T-helper 2 cell (primary cell): ENCODE data around the gene SYCN.

Experiments
- DNase-seq, 5 experiments: peaks; one replicate each; pipeline versions ENCODE4 v3.0.0 to v3.0.0-alpha.2; 2012 to 2022

SYCN gene

DNA sequence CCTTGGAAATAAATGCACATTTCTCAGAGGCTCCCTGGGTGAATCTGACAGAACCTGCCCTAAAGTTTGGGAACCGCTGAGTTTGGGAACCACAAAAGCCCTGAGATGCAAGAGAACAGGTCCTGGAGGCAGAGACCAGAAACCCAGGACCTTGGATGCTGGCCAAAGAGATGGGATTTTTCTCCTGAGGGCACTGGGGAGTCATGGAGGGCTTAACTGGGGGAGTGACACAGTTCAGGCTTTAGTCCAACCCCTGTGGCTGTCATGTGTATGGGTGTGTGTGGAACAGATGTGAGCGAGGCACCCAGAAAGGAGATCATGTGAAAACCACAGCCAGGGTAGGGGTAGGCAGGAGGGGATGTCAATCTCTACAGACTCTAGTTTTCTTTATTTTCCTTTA is 11.2 kb downstream of the SYCN start:
- no peak for DNase-seq

GRCh38 chr19:39190768-39191167 is 13.3 kb downstream of the SYCN start:
- no peak for DNase-seq

GRCh38 chr19:39188960-39189359 is 15.1 kb downstream of the SYCN start:
- DNase-seq, result no peak

DNA sequence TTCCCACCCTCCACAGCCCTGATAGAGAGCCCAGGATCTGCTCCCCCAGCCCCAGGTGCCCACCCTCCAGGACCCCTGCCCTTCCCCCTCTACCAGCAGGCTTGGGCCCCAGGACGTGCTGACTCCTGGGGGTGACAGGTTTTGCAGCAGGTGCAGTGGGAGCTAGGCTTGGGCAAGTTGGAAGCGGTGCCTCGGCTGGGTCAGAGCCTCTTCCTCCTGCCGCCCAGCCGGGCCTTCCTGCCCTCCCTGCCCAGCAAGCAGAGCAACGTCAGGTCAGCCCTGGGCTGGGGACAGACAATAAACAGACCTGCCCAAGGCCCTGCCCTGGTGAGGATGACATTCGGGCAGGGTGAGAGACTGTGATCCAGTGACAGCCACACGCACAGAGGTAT is 16.5 kb downstream of the SYCN start:
- no peak for DNase-seq

DNA sequence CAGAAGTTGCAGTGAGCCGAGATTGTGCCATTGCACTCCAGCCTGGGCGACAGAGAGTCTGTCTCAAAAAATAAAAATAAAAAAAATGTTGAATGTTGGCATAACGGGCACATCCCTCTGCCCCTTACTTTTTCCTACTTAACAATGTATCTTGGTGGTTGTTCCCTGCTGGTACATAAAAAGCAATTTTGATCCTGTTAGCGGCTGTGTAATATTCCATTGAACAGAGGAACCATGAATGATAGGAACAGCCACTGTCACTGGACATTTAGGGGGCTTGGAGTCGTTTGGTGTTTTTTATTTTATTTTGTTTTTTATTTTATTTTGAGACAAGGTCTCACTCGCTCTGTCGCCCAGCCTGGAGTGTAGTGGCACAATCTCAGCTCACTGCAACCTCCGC is 17.7 kb downstream of the SYCN start:
- no peak for DNase-seq

DNA sequence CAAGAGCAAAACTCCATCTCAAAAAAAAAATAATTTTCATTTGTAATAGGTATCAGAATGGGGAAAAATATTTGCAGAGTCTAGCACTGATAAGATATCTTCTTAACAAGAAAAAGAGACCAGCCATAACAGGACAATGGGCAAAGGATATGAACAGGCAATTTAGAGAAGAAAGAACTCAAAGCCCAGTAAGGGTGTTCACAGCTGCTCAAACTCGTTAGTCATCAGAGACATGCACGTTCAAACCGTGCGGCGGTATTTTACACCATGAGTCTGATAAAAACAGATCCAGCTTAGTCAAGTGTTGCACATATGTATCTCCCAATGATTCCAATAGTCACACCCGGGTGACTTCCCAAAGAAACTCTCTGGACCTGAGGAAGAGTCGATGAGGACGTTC is 21.0 kb downstream of the SYCN start:
- no peak for DNase-seq

GRCh38 chr19:39182174-39182505 is 21.9 kb downstream of the SYCN start:
- DNase-seq, result no peak

GRCh38 chr19:39181500-39182173 is 22.4 kb downstream of the SYCN start:
- DNase-seq, result no peak

- DNase-seq, result no peak
Measured at GRCh38 chr19:39180749-39181148, 23.3 kb downstream of the SYCN start.

DNA sequence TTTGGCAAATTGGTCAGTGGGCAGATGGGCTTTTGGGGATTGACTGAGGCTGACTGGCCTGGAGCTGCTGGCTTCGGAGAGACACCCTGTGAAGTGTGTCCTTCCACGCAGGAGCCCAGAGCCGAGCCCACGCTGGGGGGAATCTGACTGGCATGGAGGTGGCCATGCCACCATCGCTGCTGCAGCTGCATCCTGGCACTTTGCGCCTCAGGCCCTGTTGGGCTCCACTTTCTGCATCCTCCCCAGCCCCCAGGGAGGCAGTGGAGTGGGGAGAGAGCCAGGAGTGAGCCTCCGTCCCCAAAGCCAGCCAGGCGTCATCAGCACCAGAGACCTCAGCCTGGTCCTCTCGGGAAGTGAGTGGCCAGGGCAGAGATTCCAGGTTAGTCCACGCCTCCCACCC is 24.3 kb downstream of the SYCN start:
- DNase-seq, result no peak

DNA sequence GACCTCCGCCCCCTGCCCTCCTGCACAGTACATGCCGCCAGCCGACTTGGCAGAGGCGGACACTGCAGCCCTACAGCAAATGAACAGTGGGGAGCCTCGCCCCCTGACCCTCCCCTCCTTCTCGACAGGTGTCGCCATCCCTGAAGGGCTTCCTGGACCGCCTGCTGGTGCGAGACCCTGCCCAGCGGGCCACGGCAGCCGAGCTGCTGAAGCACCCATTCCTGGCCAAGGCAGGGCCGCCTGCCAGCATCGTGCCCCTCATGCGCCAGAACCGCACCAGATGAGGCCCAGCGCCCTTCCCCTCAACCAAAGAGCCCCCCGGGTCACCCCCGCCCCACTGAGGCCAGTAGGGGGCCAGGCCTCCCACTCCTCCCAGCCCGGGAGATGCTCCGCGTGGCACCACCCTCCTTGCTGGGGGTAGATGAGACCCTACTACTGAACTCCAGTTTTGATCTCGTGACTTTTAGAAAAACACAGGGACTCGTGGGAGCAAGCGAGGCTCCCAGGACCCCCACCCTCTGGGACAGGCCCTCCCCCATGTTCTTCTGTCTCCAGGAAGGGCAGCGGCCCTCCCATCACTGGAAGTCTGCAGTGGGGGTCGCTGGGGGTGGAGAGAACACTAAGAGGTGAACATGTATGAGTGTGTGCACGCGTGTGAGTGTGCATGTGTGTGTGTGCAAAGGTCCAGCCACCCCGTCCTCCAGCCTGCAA is 25.6 kb downstream of the SYCN start:
- no peak for DNase-seq

DNA sequence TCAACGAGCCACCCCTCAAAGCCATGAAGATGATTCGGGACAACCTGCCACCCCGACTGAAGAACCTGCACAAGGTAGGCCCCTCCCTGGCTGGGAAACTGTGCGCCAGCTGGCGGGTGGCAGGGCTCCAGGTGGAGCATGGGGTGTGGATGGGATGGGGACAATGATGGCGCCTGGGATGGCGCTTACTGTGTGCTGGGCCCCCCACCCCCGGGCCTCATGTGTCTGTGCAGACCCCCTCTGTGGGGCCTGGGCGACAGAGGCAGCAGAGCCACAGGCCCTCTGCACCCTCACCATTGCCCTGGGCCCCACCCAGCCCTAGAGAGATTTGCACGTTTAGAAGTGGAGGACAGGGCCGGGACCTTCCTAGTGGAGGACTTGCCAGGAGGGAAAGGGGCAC is 26.3 kb downstream of the SYCN start:
- no peak for DNase-seq

DNA sequence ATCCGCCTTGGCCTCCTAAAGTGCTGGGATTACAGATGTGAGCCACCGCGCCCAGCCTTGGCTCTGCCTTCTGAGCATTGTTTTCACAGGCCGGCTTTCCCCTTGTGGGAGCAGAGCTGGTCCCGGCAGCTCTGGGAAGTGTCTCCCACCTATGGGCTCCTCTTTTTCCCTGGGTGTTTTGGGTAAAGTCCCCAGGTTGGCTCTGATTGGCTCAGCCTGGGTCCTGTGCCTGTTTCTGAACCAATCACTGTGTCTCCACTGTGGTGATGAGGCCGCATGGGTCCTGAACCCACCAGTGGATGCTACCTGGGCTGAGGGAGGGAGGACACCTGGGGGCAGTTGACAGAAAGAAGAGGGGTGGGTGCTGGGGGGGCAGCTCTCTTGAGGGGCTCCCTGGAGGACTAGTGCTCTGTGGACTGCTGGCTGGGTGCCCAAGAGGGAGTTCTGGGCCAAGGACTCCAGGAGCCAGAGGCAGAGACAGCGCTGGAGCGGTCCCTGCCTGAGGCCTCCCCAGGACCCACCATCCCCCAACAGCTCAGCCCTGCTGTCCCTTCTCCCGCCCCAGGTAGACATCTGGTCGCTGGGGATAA is 26.9 kb downstream of the SYCN start:
- no peak for DNase-seq

GRCh38 chr19:39175564-39175963 is 28.5 kb downstream of the SYCN start:
- no peak for DNase-seq

GRCh38 chr19:39174558-39175544 is 29.2 kb downstream of the SYCN start:
- no peak for DNase-seq

DNA sequence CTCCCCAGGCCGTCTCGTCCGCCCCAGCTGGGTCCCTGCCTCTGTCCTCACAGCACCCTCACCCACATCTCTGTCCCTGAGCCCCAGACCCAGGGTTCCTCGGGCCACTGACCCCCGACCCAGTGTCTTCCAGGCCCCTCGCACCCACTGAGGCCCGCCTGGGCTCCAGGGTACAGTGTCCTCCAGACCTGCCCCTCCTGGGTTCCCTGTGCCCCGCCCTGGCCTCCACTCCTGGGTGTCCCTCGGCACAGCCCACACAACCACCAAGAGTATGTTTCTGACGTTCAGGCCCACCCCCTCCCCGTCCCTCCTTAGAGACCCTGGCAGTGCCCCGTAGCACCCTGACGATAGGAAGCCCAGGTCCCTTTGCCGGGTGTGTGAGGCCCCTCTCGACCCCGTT is 29.9 kb downstream of the SYCN start:
- no peak for DNase-seq

DNA sequence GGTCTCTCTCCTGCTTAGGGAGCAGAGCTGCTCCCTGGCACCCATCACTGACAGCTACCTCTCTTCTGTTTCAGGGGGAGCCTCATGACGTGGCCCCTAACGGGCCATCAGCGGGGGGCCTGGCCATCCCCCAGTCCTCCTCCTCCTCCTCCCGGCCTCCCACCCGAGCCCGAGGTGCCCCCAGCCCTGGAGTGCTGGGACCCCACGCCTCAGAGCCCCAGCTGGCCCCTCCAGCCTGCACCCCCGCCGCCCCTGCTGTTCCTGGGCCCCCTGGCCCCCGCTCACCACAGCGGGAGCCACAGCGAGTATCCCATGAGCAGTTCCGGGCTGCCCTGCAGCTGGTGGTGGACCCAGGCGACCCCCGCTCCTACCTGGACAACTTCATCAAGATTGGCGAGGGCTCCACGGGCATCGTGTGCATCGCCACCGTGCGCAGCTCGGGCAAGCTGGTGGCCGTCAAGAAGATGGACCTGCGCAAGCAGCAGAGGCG is 30.5 kb downstream of the SYCN start:
- DNase-seq, result no peak

GRCh38 chr19:39172700-39173501 is 31.2 kb downstream of the SYCN start:
- no peak for DNase-seq

DNA sequence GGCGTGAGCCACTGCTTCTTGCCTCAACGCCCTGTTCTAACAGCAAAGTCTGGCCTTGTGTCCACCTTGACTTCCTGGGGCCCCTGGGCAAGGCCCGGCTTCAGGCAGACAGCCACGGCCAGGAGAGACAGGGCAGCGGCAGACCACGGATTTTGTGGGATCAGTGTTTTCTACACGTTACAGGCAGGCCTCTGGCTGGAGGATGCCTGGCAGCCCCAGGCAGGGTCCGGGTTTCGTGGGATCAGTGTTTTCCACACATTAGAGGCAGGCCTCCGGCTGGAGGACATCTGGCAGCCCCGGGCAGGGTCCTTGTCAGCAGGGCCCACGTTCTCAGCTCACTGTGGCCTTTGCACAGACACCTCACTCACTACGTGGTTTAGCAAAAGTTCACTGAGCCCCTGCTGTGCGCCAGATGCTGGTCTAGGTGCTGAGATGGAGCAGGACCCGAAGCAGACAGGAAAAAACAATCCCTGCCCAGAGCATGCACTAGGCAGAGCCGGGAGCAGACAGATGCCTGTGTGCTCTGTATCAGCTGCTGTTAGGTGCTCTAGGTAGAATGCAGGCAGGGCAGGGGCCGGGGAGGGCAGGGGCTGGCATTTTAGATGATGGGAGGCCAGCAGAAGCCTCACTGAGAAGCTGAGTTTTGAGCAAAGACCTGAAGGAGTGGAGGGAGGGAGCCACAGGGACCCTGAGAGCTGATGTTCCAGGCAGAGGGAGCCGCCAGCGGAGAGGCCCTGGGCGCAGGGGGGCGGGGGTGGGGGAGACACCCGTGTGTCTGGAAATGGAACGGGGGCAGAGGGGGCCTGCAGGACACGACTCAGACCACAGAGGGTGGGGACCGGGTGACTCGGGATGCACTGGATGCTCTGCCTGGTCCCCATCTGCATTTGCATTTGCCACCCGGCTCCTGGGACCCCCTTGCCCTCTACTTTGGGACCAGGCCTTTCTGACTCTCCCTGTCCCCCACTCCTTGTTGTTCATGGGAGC is 32.3 kb downstream of the SYCN start:
- DNase-seq, result no peak

DNA sequence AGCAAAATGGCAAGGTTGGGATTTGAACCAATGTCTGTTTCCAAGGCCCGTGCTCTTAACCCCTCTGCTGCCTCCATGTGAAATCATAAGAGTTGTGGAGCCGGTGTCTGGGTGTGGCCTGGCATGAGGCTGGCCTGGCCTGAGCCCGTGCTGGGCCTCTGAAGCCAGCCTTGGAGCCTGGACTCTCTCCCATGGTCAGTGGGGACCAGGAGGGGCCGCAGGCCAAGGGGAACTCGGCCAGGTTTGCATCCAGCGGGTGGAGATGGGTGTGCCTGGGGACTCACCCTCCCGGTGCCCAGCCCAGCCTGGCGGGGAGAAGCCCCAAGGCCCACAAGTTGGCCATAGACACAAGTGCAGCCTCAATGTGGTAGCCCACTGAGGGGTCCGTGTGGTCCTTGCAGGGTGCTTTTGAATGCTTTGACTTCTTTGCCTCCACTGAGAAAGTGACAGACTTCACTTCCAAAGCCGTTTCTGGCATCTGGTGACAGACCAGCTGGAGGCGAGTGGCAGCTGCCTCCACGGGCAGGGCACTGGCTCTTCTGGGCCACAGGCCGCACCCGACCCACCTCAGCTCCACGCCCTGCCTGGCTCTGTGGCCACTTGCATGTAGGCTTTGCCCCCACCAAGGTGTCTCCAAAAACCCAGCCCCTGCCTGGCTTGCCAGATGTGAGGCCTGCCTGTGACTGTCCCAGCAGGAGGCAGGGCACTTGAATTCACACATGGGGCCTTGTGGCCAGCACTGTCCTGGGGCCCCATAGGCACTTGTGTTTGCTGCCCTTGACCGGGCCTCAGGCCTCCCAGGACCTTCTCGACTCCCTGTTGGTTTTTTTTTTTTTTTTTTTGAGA is 33.5 kb downstream of the SYCN start:
- no peak for DNase-seq
